ENCODE results near the gene PITPNC1.

DNA sequence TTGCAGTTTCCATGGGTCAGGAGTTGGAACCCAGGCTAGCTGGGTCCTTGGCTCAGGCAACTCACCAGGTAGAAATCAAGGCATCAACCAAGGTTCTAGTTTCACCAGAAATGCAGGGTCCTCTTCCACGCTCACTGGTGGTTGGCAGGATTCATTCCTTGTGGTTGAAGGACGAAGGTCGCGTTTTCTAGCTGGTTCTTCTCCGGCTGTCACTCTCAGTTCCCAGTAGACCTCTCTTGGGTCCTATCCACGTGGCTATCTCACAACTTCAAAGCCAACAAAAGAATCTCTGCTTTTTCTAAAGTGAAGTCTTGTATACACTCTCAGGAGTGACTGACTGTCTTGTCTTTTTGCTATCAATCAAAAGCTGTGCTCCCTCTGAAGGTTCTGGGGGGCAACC is 194.4 kb downstream of the PITPNC1 start:
- TF ChIP-seq, protein P1, sequence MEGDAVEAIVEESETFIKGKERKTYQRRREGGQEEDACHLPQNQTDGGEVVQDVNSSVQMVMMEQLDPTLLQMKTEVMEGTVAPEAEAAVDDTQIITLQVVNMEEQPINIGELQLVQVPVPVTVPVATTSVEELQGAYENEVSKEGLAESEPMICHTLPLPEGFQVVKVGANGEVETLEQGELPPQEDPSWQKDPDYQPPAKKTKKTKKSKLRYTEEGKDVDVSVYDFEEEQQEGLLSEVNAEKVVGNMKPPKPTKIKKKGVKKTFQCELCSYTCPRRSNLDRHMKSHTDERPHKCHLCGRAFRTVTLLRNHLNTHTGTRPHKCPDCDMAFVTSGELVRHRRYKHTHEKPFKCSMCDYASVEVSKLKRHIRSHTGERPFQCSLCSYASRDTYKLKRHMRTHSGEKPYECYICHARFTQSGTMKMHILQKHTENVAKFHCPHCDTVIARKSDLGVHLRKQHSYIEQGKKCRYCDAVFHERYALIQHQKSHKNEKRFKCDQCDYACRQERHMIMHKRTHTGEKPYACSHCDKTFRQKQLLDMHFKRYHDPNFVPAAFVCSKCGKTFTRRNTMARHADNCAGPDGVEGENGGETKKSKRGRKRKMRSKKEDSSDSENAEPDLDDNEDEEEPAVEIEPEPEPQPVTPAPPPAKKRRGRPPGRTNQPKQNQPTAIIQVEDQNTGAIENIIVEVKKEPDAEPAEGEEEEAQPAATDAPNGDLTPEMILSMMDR (conservative IDR thresholded peaks at IDR 0.05; ENCODE audit: low read depth, low read length) = no peak
- TF ChIP-seq EZH2phosphoT487 (IDR thresholded peaks at IDR 0.05; ENCODE audit: borderline replicate concordance, low read length) = no peak
- no peak for TF ChIP-seq EZH2 (IDR thresholded peaks at IDR 0.05; ENCODE audit: low read length, unreplicated experiment)

All from PC-3 (cell line).